ENCODE measurements around the gene TMEM259.

DNA sequence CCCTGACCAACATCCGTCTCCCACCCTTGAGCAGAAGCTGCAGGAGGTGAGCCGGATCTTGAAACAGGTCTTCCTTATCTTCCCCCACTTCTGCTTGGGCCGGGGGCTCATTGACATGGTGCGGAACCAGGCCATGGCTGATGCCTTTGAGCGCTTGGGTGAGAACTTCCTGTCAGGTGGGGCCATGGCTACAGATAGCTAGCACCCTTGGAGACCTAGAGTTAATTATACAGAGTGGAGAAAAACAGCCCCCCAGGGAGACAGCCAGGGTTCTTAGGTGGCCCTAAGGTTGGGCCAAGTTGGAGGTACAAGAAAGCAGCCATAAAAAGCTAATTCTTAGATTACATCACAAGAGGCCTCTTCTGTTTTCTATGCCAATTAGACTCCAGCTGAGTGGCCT, 37.2 kb upstream of the TMEM259 start:
- TF ChIP-seq, protein P1, sequence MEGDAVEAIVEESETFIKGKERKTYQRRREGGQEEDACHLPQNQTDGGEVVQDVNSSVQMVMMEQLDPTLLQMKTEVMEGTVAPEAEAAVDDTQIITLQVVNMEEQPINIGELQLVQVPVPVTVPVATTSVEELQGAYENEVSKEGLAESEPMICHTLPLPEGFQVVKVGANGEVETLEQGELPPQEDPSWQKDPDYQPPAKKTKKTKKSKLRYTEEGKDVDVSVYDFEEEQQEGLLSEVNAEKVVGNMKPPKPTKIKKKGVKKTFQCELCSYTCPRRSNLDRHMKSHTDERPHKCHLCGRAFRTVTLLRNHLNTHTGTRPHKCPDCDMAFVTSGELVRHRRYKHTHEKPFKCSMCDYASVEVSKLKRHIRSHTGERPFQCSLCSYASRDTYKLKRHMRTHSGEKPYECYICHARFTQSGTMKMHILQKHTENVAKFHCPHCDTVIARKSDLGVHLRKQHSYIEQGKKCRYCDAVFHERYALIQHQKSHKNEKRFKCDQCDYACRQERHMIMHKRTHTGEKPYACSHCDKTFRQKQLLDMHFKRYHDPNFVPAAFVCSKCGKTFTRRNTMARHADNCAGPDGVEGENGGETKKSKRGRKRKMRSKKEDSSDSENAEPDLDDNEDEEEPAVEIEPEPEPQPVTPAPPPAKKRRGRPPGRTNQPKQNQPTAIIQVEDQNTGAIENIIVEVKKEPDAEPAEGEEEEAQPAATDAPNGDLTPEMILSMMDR (IDR thresholded peaks at IDR 0.05; ENCODE audit: insufficient read depth, low read length, poor library complexity, severe bottlenecking): no peak
- no peak for TF ChIP-seq EZH2phosphoT487 (conservative IDR thresholded peaks at IDR 0.05; ENCODE audit: low read length)
